ENCODE data around the gene AFAP1.
A peak's percentile ranks its signal among the peaks of the same experiment; 100 is the strongest.

AFAP1 gene, protein sequence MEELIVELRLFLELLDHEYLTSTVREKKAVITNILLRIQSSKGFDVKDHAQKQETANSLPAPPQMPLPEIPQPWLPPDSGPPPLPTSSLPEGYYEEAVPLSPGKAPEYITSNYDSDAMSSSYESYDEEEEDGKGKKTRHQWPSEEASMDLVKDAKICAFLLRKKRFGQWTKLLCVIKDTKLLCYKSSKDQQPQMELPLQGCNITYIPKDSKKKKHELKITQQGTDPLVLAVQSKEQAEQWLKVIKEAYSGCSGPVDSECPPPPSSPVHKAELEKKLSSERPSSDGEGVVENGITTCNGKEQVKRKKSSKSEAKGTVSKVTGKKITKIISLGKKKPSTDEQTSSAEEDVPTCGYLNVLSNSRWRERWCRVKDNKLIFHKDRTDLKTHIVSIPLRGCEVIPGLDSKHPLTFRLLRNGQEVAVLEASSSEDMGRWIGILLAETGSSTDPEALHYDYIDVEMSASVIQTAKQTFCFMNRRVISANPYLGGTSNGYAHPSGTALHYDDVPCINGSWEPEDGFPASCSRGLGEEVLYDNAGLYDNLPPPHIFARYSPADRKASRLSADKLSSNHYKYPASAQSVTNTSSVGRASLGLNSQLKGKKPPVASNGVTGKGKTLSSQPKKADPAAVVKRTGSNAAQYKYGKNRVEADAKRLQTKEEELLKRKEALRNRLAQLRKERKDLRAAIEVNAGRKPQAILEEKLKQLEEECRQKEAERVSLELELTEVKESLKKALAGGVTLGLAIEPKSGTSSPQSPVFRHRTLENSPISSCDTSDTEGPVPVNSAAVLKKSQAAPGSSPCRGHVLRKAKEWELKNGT

DNA sequence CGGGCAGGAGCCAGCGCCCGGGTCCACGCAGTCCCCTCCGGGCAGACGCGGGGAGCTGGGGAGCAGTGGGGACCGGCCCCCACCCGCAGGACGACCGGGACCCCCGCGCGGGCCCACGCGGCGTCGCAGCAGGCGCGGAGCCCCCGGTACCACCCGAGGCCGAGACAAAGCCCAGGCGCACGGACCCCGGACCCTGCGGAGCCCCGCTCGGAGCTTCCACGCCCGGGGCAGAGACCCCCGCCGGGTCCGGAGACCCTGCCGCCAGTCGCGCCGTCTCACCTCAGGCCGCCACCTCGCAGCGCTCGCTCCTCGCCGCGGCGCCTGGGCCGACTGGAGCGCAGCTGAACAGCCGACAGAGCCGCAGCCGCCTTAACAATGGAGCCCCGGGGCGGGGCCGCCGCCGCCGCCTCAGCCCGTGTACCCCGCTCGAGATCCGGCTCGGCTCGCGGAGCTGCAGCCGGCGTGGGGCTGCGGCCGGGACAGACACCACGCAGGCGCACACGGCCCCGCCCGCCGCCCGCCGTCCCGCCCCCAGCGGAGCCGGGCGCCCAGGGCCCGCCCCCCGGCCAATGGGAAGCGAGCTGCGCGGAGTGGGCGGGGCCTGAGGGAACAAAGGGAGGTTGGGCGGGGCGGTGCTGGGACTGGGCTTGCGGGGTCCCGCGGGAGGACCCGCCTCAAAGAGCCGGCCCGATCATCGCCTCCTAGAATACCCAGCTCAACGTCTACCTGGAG, at the start of gene AFAP1:
AFAP1 (minus strand) TSS at position 485 of the 732 bp plus-strand sequence. CDS start 67,783 bp downstream, outside the sequence.
- DNase-seq (ENCODE audit: low read depth in 3 of 3), result peak; percentile 71 to 87 (median 76)

DNA sequence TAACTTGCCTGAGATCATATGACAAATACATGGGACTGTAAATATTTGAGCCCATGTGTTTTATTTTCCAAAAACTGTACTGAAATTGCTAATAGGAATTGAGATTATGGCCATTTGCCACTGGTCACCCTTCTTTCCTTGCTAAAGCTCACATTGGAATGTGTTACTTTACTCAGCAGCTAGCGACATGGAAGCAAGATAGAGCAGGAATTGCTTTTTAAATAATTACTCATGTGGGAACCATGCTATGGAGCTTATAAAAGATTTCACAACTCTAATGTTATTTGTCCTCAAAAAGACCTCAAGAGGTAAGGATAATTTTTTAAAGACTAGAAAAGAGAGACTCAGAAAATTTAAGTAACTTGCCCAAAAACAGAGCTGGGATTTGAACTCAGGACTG, 48.8 kb upstream of the AFAP1 start:
- DNase-seq (ENCODE audit: low read depth in 3 of 3), result no peak

DNA sequence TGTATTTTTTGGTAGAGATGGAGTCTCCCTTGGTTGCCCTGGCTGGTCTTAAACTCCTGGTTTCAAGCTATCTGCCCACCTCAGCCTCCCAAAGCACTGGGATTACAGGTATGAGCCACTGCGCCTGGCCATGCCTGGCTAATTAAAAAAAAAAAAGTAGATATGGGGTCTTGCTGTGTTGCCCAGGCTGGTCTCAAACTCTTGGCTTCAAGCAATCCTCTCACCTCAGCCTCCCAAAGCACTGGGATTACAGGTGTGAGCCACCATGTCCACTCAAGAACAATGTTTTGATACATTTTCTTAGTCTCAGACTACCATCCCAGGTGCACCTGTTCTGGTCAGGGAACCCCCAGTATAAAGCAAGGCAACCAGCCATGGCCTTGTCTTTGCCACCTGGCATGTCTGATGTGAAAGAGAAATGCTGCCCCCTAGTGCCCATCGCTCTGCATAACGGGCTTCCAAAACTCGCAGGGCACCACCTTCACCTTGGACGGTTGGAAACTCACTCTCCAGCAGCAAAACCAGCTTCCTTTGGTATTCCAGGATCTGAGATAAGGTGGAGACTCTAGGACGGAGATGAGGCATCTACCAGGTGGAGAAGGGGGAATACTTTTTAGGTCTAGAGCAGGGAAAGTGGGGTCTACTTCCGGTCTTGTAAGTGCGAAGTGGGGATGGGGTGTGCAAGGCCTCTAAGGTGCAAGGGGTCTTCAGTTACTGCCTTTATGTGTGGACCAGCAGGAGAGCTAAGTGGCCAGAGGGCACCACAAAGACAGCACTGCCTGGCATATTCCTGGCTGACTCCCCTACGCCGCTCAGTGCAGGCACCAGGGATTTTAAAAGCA, 47.7 kb upstream of the AFAP1 start:
- peak in 2 of 3 donors; percentile 66 to 70 for DNase-seq (ENCODE audit: low read depth in 3 of 3)

DNA sequence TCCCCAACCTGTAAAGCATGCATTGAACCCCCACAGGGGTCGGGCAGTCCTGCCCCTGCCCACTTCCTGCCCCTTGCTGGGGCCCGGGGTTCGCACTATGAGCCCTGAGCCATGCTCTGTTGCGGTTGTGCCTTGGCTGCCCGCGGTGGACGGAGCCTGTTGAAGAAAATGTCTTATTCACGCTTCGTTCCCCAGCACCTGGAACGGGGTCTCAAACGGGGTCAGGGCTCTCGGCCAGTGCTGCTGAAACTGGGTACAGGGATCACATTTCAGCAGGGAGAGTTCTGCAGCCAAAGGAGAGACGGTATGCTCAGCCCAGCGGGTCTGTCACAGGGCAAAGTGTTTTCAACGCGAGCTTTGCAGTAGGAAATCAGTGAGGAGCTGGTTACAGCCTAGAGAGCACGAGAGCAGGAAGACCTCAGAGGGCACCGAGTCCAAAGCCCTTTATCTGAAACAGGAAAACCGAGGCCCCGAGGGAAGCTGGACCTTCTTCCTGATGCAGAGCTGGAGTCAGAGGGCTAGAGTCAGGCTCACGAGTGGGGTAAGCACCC, 46.3 kb upstream of the AFAP1 start:
- no peak for DNase-seq (ENCODE audit: low read depth in 3 of 3)

DNA sequence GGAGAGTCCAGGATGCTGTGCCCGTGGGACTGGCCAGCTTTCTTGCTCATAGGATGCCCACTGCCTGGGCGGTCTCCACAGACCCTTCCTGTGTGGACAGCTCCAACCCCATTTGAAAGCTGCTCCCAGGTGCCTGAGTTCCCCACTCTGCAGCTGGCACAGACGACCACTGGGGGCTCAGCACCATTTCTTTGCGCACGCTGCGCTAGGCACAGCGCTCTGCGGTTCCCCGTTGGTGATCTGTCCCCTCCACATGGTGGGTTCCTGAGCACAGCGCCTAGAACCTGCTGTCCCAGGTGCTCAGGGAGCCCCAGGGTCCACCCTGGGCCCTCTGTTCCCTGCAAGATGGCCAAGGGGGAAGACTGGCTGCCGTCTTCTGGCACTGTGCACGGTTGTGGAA, 45.4 kb upstream of the AFAP1 start:
- DNase-seq (ENCODE audit: low read depth in 3 of 3), result no peak

DNA sequence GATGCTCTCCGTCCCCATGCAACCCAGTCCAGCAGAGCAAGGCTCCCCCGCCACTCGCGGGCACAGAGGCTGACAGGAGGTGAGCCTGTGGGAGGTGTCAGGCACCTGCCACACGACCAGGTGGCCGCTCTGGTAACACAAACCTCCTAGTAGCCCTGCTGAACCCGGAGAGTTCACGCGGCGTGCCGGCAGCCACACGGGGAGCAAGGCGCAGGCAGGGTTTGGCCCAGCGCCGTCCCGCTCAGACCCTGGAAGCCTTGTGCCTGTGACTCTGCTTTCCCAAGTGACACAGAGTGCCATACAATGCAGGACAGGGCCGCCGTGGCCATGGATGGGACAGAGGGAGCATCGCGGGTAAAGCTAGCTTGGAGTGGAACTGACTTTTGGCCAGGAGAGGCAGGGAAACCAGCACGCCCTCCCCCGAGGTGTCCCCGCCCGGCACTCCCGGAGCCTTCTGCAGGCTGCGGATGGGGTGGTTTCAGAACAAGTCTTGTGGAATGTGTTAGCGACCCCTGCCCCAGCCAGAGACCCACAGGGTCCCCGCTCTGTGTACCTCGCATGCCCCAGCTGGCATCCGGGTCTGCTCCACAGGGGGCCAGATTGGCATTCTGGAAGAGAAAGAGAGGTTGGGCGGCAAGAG, 44.7 kb upstream of the AFAP1 start:
- no peak for DNase-seq (ENCODE audit: low read depth in 3 of 3)

DNA sequence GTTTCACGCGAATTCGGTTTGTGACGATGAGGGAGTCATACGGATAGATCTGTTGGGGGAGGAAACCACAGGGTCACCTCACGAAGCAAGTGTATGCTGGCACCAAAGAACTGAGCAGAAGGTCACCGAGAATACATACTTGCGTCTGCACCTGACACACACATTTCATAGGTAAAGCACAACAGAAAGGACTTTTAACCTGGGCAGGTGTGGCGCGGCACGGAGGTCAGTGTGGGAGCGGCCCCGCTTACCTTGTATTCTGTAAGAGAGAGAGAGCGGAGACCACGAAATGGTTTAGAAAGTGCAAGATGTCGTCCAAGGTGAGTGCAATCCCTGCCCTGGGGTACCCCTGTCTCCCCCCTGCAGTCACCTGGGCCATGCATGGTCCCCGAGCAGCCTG, 43.6 kb upstream of the AFAP1 start:
- DNase-seq (ENCODE audit: low read depth in 3 of 3), result no peak

DNA sequence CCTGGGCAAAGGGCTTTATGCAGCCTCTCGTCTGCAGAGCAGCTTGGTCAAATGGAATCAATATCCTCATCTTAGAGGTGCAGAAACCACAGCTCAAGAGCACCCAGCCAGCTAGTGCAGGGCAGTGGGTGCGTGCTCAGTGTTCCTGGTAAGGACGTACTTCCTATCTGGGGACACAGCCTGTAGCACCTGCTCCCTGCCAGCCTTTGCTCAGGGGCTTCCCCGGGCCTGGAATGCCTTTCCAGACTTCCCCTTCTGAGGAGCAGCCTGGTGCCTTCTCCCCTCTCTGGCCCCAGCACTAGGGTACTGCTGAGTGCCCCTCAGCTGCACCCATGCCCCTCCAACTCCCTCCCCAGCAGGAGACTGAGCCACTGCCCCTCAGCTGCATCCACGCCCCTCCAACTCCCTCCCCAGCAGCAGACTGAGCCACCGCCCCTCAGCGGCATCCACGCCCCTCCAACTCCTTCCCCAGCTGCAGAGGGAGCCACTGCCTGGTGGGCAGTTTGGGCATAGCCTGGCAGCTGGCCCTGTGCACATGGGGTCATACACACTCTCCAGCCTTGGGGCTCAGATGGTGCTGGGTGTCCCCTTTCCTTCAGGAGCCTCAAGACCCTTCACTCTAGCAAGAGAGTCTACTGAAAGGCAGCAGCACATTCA, 42.2 kb upstream of the AFAP1 start:
- no peak for DNase-seq (ENCODE audit: low read depth in 3 of 3)

DNA sequence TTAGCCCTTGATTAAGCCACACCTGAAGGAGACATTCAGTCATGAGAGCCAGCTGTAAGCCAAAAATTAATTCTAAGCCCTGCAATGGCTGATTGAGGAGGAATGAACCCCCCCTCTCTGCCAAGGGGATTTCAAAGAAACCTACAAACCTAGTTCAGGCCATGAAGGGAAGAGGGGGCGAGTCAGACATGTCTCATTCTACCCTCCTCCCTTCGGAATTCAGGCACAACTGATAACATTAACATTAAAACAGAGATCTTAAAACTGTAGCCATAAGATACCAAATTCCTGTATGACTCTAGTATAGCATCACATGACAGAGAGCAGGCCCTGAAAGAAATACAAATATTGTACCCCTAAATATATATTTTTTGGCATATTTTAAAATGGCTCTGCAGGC, 40.4 kb upstream of the AFAP1 start:
- no peak for DNase-seq (ENCODE audit: low read depth in 3 of 3)

DNA sequence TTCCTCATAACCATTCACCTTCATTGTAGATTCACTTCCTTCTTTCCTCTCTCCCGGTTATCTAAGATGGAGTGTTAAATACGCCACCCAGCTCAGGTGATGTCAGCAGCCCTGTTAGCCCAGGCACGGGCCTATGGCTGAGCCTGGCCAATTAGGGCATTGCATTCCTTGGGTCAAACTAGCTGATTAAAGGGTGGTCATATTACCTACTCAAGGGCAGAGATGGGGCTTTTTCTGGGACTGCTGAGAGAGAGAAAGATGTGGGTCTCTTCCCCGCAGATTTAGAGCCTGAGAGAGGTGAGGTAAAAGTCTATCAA, 39.9 kb upstream of the AFAP1 start:
- DNase-seq (ENCODE audit: low read depth in 3 of 3), result no peak

DNA sequence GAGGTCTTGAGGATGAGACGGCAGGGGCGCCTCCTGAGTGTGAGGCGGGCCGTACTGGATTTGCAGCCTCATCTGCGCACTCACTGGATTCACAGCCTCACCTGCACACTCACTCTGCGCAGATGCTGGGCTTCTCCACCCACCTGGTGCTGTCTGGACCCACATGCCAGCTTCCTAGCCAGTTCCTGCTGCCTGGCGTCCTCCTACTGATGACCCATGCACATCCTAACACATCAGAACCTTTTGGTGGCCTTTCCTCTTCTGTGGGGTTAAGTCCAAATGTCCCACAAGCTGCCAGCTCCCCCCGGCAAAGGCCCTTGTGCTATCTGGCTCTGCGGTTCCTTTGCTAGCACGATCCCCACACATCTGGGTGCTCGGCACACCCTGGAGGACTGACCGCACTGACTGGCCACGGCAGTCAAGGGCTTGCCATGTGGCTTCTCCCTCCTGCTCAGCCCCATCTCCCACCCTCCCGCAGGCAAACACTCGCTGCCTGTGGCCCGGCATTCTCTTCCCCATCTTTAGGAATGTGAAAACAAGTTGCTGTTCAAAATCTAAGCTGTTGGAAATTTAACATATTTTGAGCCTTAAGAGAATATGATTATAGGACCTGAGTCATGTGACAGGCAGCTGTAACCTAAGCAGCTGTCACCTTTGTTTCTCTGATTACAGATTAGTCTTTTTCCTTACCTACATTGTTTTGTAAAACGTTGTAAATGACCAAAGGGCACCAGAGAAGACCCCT, 39.4 kb upstream of the AFAP1 start:
- DNase-seq (ENCODE audit: low read depth in 3 of 3), result no peak

DNA sequence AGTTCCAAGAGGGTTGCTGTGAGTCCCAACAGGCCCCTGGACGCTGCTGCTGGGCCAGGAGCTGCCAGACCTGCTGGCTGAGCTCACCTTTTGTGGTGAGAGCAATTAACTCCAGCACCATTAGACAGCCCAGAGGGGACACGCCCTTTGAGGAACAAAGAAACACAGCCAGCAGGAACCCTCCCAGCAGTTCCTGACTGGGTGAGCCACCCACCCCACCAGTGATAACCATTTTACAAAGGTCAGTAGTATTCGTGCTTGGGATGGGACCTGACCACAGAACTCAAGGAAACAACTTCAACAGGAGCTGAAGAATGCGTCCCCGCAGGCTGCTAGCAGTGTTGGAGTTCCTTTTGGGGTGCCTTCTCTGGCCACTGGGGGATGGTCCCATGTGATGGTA, 38.8 kb upstream of the AFAP1 start:
- DNase-seq (ENCODE audit: low read depth in 3 of 3), result no peak

DNA sequence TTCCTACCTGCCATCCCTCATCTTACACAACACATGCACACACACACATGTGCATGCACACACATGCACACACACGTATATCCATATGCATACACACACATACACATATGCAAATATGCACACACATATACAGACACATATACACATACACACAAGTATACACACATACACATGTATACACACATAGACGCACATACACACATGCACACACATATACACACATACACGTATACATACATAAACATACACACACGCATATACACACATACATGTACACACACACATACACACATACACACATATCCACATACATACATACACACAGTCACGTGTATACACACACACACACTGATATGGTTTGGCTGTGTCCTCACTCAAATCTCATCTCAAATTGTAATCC, 37.0 kb upstream of the AFAP1 start:
- no peak for DNase-seq (ENCODE audit: low read depth in 3 of 3)

DNA sequence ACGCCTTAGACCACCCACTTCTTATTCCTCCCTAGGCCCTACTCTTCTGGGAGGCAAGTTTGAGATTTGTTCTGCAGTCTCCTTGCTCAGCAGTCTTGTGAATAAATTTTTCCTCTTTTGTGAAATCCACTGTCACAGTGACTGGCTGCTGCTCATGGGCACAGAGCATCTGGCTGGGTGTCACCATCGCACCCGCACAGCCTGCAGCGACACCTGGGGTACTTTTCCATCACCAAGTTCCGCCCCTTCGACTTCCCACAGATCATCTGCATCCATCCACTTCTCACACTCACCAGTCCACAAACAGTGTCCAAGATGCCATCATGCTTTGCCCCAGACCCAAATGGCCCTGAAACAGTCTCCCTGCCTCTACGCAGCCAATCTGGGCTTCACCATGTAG, 36.4 kb upstream of the AFAP1 start:
- no peak for DNase-seq (ENCODE audit: low read depth in 3 of 3)

DNA sequence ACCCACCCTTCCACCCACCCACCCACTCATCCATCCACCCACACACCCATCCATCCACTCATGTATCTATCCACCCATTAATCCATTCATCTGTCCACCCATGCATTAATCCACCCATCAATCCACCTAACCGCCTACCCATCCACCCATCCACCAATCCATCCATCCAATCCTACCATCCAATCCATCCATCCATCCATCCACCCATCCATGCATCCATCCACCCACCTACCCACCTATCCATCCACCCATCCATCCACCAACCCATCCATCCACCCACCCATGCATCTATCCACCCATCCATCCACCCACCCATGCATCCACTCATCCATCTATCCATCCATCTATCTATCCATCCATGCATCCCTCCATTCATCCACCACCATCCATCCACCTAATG, 34.8 kb upstream of the AFAP1 start:
- DNase-seq (ENCODE audit: low read depth in 3 of 3), result no peak

DNA sequence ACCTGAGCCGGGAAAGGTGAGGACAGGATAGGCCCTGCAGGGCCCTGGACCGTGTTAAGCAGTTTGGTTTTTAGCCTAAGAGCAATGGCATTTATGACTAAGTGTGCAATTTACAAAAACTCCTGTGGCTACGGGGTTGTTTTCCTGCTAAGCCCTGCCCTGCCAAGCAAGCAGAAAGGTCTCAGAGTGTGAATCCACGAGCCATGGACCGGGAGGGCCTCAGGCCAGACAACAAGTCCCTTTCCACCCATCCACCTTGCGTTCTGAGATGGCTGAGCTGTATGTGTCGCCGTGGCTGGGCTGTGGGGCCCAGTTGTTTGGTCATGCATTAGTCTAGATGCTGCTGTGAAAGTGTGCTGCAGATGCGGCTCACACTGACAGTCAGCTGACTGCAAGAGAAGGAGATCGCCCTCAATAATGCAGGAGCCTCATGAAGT, 33.9 kb upstream of the AFAP1 start:
- no peak for DNase-seq (ENCODE audit: low read depth in 3 of 3)

DNA sequence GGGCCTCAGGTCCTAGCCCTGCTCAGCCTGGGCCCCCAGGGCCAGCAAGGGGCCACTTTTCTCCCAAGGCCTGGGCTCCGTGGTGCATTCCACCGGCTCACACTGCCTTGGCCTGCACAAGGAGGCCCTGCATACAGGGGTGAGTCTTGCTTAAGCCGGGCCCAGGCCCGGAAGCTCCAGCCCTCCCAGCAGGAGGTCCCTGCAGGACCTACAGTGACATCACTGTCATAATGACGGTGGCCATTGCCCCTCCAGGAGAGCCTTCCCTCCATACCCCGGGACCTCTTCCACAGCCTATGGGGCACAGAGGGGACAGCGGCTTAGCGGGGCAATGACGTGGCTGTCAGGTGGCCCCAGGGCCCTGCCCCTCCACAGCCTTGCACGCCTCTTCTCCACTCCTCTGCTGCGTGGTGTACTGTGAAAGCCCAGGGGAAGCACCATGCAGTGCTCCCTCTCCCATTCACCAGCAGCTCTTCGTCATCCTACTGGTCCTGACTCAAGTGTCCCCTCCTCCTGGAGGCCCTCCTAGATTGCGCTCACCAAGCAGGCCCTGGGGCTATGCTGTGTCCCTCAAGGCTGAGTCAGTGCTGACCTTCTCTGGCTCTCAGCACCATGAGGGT, 32.3 kb upstream of the AFAP1 start:
- no peak for DNase-seq (ENCODE audit: low read depth in 3 of 3)

DNA sequence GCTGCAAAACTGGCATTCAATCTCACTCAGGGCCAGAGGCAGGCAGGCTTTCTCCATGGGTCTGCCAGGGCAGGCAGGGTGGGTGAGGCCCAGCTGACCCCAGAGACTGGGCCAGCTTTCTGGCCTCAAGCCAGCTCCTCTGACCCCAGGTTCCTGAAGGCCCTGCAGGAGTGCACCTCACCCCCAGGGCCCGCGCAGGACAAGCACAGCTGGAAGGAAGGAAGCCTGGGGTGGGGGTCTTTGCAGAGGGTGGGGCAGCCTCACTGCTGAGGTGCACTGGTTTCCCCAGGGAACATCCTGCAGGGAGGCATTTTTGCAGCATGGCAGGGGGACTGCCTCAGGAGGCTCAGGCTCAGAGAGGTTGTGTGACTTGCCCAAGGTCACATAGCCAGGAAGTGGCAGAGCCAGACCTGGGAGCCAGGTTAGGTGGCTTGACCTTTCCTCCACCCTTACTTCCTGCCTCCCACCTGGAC, 31.5 kb upstream of the AFAP1 start:
- no peak for DNase-seq (ENCODE audit: low read depth in 3 of 3)

DNA sequence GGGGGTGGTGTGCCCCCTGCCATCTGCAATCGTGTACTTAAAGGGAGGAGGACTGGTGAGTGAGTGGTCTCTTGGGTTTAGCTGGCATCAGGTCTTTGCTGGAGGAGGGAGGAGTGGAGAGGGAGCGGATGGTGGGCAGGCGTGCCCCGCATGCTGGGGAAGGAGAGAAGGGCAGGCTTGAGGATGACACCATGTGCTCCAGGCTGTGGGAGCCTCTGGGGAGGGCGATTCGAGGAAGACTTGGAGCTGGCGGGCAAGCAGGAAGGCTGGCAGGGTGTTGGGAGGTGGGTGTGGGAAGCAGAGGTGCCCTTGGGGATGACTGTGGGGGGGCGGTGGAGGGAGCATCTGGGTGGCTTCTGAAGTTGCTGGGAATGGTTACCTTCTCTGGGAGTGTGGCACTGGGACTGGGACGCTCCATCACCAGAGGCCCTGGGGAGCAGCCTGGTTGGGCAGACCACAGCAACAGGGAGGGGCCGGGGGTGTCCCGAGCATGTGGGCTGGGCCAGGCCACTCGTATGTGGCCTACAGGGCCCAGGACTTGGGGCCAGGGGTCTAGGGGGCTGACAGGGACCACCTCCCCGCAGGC, 30.8 kb upstream of the AFAP1 start:
- DNase-seq (ENCODE audit: low read depth in 3 of 3), result no peak

Data from stimulated activated CD4-positive, alpha-beta T cell treated with anti-CD3 and anti-CD28 coated beads, TNF-alpha, amount 100 ng/mL, for 48 hours (primary cell).